Epithelial cell of esophagus (primary cell): ENCODE measurements around the gene CERS6.

Experiments used
- DNase-seq: peaks from one replicate; pipeline ENCODE4 v3.0.0; 2010; ENCODE audit warnings: low read depth
- H3K4me3 ChIP-seq: 2 replicates; pipeline ENCODE4 v1.5.1; 2011; ENCODE audit warnings: mild to moderate bottlenecking, low read length, control low read depth
- TF ChIP-seq, protein P1 (sequence below): IDR thresholded peaks from 2 replicates; pipeline ENCODE4 v1.5.1; 2011; ENCODE audit warnings: low read depth, mild to moderate bottlenecking, low read length, control low read depth, inconsistent platforms; ENCODE audit not compliant: insufficient read depth; ENCODE audit errors: missing control alignments

The CERS6 gene

DNA sequence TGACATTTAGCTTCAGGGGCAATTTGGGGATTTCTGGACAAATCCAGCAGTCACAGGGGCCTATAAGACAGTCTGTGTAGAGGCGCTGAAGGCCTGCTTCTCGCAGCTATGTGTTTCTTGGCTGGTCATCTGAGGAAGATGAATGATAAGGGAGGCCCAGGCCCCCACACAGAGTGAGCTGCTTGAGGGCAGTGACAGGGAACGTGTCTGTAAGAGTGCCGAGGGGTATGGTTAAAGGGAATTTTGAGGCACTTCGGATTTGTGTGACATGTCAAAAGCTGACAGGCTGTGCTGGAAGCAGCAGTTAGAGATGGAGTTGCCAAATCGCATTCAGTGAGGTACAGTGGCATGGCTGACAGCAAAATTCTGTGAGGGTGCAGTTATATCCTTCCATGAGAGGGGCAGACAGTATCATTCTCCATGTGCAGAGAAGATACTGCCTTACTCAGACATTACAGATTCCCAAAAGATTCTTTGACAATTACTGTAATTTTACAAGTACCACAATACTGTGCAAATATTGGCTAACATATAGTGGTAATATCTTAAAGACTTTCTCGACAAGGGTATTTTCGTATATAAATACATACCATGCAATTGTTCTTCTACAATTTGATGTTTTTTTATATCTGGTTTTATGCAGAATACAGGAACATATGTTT is 74.0 kb downstream of the CERS6 start:
- TF ChIP-seq, protein P1, sequence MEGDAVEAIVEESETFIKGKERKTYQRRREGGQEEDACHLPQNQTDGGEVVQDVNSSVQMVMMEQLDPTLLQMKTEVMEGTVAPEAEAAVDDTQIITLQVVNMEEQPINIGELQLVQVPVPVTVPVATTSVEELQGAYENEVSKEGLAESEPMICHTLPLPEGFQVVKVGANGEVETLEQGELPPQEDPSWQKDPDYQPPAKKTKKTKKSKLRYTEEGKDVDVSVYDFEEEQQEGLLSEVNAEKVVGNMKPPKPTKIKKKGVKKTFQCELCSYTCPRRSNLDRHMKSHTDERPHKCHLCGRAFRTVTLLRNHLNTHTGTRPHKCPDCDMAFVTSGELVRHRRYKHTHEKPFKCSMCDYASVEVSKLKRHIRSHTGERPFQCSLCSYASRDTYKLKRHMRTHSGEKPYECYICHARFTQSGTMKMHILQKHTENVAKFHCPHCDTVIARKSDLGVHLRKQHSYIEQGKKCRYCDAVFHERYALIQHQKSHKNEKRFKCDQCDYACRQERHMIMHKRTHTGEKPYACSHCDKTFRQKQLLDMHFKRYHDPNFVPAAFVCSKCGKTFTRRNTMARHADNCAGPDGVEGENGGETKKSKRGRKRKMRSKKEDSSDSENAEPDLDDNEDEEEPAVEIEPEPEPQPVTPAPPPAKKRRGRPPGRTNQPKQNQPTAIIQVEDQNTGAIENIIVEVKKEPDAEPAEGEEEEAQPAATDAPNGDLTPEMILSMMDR: no peak
- DNase-seq: no peak
- H3K4me3 ChIP-seq: no peak overlapping the region

DNA sequence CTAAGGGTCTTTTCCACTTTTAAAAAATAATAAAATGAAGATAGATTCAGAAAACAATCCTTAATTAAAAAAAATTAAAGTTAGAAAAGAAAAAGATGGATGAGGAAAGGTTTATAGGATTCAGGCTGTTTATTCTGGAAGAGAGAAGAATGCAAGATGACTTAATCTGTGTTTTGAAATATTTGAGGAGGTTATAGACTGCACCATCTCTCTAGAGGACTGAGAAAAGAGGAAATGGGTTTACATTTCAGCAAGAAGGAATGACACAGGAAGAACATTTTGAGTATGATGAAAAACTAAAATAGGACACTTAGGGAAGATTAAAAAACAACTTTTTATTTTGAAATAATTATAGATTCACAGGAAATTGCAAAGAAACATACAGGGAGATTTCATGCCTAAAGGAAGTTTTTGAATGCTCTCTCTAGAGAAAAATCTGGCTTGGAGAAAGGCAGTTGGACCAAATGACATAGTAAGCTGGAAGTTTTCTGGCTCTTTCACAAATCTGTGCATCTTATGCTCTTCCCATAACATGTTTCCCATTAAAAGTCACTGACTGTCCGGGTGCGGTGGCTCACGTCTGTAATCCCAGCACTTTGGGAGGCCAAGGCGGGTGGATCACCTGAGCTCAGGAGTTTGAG is 75.0 kb downstream of the CERS6 start:
- H3K4me3 ChIP-seq: no peak overlapping the region
- DNase-seq: no peak
- TF ChIP-seq, protein P1: no peak

DNA sequence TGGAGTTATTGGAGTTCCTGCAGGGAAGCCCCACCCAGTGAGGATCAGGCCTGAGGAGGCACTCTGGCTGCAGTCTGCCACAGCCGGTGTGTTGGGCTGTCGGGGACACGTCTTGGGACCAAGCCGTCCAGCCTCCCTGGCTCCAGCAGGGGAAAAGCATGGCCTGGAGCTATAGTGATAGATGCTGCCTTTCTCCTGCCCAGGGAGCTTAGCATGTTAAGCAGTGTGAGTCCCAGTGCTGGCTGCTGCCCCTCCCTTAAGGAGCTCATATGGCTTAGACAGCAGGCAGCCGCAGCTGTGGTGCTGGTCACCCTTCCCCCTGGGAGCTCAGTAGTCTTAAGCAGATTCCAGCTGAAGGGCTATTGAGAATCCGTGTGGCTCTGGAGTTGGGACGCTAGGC is 78.9 kb downstream of the CERS6 start:
- TF ChIP-seq, protein P1: no peak
- H3K4me3 ChIP-seq: no peak overlapping the region
- no peak for DNase-seq

DNA sequence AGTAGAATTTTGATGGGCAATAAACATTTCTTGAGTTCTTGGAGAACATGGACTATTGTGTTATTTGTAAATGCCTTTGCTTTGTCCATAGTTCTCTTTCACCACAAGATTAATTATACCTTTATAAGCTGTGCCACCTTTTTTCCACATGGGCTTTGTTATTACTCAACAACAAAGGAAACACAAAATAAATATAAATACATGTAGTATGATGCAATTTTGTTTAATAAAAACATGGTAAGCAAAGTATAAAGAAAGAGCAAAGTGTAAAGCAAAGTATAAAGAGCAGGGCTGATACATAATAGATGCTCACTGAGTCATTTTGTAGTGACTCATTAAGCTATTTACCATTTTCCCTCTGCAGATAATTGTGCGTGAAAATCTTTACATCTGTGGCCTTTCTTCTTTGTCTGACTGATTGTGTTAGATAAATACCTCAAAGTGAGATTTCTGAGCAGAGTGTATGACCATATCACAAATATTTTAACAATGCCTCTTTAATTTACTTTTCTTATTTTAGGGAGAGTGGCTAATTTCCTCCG is 80.9 kb downstream of the CERS6 start:
- no peak overlapping the region for H3K4me3 ChIP-seq
- TF ChIP-seq, protein P1: no peak
- DNase-seq: peak; percentile 54

DNA sequence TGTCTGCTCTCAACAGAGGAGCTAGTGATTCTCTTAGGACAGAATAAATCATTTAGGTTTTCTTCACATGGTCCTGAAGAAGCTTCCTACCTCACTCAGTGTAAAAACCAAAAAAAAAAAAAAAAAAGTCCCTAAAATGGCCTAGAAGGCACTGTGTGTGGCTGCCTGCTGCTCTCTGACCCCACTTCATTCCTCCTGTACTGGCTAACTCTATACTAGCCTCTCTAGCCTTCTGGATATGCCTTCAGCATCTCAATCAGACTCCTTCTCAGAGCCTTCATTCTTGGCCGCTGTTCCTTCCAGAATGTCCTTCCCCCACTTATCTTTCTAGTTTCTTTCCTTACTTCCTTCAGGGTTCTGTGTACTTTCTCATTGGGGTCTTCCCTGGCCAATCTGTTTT is 82.1 kb downstream of the CERS6 start:
- DNase-seq: no peak
- TF ChIP-seq, protein P1: no peak
- H3K4me3 ChIP-seq: no peak overlapping the region

DNA sequence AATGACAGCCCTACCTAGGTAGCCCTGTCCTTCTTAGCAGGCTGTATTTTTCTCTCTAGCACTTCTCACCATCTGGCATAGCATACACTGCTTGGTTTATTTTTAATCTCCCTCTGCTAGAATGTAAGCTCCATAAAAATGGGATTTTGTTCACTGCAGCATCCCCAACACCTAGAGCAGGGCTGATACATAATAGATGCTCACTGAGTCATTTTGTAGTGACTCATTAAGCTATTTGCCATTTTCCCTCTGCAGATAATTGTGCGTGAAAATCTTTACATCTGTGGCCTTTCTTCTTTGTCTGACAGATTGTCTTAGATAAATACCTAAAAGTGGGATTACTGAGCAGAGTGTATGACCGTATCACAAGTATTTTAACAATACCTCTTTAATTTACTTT is 82.5 kb downstream of the CERS6 start:
- TF ChIP-seq, protein P1: no peak
- peak; percentile 48 for DNase-seq
- no peak overlapping the region for H3K4me3 ChIP-seq

DNA sequence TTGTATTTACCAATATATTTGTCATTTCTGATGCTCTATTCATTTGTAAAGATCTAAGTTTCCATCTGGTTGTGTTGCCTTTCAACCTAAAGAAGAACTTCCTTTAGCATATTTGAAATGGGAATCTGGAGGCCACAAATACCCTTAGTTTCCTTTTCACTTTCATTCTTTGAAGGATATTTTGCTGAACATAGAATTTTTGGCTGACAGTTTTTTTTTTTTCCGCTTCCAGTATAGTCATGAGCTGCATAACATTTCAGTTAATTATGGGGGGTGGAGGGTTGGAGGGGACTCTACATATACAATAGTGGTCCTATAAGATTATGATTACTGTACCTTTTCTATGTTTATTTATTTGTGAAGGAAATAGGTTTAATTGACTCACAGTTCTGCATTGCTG is 83.9 kb downstream of the CERS6 start:
- TF ChIP-seq, protein P1: no peak
- DNase-seq: no peak
- H3K4me3 ChIP-seq: no peak overlapping the region
